ENCODE data around the gene HSD11B1. TPM values are rescaled to one million over a fixed set of nuclear protein-coding genes. Genes with fewer than 3 reads are reported as not detected.

Gene HSD11B1
- total RNA-seq, 1 donor from 2014 or later = not detected

DNA sequence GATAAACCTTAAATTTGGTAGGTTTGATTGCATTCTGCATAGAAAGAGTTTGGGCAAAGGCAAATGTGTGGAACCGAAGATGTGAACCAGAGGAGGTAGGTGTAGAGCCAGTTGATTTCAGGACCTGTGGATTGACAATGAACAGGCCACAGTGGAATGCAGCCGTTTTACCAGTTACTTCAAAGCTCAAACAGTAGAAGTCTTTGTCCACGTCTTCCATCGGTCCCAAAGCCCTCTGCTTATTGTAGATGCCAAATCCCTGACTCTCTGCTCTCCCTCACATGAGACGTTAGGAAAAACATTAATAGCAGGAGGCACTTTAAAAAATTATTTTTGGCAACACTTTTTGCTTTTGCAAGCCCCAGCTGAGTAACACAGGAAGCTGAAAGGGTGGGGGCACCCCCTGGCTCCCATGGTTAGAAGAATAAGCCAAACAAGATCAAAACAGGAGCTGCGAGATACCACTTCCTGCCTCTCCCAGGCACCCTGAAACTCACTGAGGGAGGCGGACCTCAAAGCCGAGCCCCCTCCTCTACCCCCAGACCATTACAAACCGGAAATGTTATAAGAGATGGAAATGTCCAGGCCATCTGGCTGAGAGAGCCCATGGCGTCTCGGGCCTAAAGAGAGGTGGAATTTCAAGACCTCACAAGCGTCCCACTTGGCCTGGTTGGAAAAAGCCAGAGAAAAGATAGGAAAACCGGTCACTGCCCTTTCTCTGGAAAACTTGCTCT is 64.7 kb downstream of the HSD11B1 start:
- Mint-ChIP-seq H3K36me3 (no peaks in the 10 kb centered on the region), H3K4me3 (no peak overlapping the region), H3K27ac (no peak overlapping the region), H3K9me3 (no peaks in the 10 kb centered on the region), H3K27me3 (ENCODE audit: low read depth) (no peaks in the 10 kb centered on the region), H3K4me1 (peaks cover 5% of the 10 kb centered on the region)
- TF ChIP-seq, protein P1, sequence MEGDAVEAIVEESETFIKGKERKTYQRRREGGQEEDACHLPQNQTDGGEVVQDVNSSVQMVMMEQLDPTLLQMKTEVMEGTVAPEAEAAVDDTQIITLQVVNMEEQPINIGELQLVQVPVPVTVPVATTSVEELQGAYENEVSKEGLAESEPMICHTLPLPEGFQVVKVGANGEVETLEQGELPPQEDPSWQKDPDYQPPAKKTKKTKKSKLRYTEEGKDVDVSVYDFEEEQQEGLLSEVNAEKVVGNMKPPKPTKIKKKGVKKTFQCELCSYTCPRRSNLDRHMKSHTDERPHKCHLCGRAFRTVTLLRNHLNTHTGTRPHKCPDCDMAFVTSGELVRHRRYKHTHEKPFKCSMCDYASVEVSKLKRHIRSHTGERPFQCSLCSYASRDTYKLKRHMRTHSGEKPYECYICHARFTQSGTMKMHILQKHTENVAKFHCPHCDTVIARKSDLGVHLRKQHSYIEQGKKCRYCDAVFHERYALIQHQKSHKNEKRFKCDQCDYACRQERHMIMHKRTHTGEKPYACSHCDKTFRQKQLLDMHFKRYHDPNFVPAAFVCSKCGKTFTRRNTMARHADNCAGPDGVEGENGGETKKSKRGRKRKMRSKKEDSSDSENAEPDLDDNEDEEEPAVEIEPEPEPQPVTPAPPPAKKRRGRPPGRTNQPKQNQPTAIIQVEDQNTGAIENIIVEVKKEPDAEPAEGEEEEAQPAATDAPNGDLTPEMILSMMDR (IDR thresholded peaks at IDR 0.05; ENCODE audit: unreplicated experiment) = no peak
- DNase-seq (ENCODE audit: low spot score in 2 of 2, unreplicated experiment in 2 of 2) = no peak

DNA sequence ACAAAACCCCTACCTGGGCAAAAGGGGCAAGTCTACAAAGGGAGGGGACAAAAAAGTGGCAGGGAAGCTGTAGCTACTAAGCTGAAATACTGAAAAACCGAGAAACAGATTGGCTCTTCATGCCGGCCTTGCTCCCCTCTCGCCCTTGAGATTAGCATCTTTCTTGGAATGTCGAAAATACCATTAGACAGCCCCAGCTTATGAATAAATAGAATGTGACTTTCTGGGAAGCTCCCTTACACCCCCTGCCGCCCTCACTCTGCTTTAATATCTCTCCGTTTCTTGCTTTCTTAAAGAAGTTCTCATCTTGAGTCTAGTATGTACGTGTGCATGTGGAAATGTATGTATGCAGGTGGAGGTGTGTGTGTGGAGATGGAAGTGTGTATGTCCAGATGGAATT is 65.3 kb downstream of the HSD11B1 start:
- H3K4me3 Mint-ChIP-seq = no peak overlapping the region
- no peaks in the 10 kb centered on the region for H3K36me3 Mint-ChIP-seq
- peaks cover 5% of the 10 kb centered on the region for H3K4me1 Mint-ChIP-seq
- TF ChIP-seq, protein P1 (IDR thresholded peaks at IDR 0.05; ENCODE audit: unreplicated experiment) = no peak
- H3K9me3 Mint-ChIP-seq = no peaks in the 10 kb centered on the region
- DNase-seq (ENCODE audit: low spot score in 2 of 2, unreplicated experiment in 2 of 2) = no peak
- H3K27me3 Mint-ChIP-seq (ENCODE audit: low read depth) = no peaks in the 10 kb centered on the region
- H3K27ac Mint-ChIP-seq = no peak overlapping the region

DNA sequence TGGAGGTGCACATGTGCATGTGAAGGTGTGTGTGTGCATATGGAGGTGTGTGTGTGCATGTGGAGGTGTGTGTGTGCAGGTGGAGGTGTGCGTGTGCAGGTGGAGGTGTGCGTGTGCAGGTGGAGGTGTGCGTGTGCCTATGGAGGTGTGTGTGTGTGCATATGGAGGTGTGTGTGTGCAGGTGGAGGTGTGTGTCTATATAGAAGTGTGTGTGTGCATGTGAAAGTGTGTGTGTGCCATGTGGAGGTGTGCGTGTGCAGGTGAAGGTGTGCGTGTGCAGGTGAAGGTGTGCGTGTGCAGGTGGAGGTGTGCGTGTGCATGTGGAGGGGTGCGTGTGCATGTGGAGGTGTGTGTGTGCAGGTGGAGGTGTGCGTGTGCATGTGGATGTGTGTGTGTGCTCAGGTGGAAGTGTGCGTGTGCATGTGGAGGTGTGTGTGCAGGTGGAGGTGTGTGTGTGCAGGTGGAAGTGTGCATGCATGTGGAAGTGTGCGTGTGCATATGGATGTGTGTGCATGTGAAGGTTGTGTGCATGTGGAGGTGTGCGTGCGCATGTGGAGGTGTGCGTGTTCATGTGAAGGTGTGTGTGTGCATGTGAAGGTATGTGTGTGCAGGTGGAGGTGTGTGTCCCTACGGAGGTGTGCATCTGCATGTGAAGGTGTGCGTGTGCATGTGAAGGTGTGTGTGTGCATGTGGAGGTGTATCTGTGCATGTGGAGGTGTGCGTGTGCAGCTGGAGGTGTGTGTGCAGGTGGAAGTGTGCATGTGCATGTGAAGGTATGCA is 66.2 kb downstream of the HSD11B1 start:
- Mint-ChIP-seq H3K36me3 (no peaks in the 10 kb centered on the region), H3K4me3 (no peak overlapping the region), H3K9me3 (no peaks in the 10 kb centered on the region), H3K4me1 (peaks cover 5% of the 10 kb centered on the region), H3K27me3 (ENCODE audit: low read depth) (no peaks in the 10 kb centered on the region), H3K27ac (no peak overlapping the region)
- no peak for DNase-seq (ENCODE audit: low spot score in 2 of 2, unreplicated experiment in 2 of 2)
- TF ChIP-seq, protein P1 (IDR thresholded peaks at IDR 0.05; ENCODE audit: unreplicated experiment) = no peak

DNA sequence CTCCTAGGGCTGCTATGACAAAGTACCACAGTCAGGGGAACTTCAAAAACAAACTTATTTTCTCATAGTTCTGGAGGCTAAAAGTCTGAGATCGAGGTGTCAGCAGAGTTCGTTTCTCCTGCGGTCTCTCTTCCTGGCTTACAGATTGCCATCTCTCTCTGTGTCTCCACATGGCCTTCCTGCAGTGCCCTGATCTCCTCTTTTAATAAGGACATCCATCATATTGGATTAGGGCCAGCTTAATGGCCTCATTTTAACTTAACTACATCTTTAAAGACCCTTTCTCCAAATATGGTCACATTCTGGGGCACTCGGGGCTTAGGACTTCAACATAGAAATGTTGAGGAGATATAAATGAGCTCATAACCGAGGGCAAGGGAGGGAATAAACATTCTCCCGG is 67.5 kb downstream of the HSD11B1 start:
- Mint-ChIP-seq H3K4me1 (peaks cover 5% of the 10 kb centered on the region), H3K4me3 (no peak overlapping the region), H3K9me3 (no peaks in the 10 kb centered on the region), H3K27ac (no peak overlapping the region), H3K27me3 (ENCODE audit: low read depth) (no peaks in the 10 kb centered on the region), H3K36me3 (no peaks in the 10 kb centered on the region)
- TF ChIP-seq, protein P1 (IDR thresholded peaks at IDR 0.05; ENCODE audit: unreplicated experiment) = no peak
- no peak for DNase-seq (ENCODE audit: low spot score in 2 of 2, unreplicated experiment in 2 of 2)

DNA sequence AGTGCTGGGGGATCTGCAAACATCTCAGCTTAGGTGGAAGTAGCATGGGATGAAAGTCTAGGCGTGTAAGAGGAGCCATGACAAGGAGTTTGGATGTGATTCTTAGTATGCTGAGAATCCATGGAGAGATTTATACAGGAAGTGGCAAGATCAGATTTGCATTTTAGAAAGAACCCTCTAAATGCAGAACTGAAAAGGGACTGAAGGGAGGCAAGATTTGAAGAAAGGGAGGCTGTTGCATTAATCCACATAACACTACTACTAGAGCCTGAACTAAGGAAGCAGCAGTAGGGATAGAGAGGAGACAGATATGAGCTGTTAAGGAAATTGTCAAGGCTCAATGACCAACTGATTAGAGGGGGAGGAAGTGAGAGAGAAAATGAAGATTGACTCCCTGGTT is 69.9 kb downstream of the HSD11B1 start:
- no peak for DNase-seq (ENCODE audit: low spot score in 2 of 2, unreplicated experiment in 2 of 2)
- Mint-ChIP-seq H3K9me3 (no peaks in the 10 kb centered on the region), H3K36me3 (peaks cover 2% of the 10 kb centered on the region), H3K4me1 (peaks cover 5% of the 10 kb centered on the region), H3K27me3 (ENCODE audit: low read depth) (no peaks in the 10 kb centered on the region), H3K4me3 (no peak overlapping the region), H3K27ac (no peak overlapping the region)
- TF ChIP-seq, protein P1 (IDR thresholded peaks at IDR 0.05; ENCODE audit: unreplicated experiment) = no peak
